CD4-positive, alpha-beta memory T cell (primary cell): Measurements from ENCODE around the gene SFXN3. TPM values are rescaled to one million over a fixed set of nuclear protein-coding genes. Genes with fewer than 3 reads are reported as not detected.

Experiments used
- CTCF ChIA-PET: fragments of 350-600 bp; sonication (Branson Sonifier 250); formaldehyde crosslinking; loops from one replicate; lab custom pipeline; 2021; ENCODE audit warnings: inconsistent platforms; ENCODE audit not compliant: partially characterized antibody; lab: Charles Lee
- POLR2A ChIA-PET: fragments of 350-600 bp; sonication (Branson Sonifier 250); formaldehyde crosslinking; loops from one replicate; lab custom pipeline; 2021; ENCODE audit not compliant: partially characterized antibody; lab: Charles Lee
- DNase-seq, 5 donors: peaks; one replicate each; pipeline versions ENCODE4 v3.0.0 to v3.0.0-alpha.2; 2020 to 2022; ENCODE audit warnings: mixed read lengths in 1 of 5
- H3K27ac ChIP-seq: one replicate; pipeline ENCODE4 v1.7.0; 2013; ENCODE audit warnings: low read depth, low read length
- H3K27me3 ChIP-seq: 2 replicates; pipeline ENCODE4 v1.7.0; 2013; ENCODE audit warnings: mild to moderate bottlenecking, low read length, moderate library complexity; ENCODE audit not compliant: insufficient read depth
- H3K36me3 ChIP-seq: 2 replicates; pipeline ENCODE4 v1.7.0; 2013; ENCODE audit warnings: mild to moderate bottlenecking, low read length, moderate library complexity; ENCODE audit not compliant: insufficient read depth
- H3K4me1 ChIP-seq: 2 replicates; pipeline ENCODE4 v1.7.0; 2013; ENCODE audit warnings: mild to moderate bottlenecking, low read length, moderate library complexity; ENCODE audit not compliant: insufficient read depth
- H3K4me3 ChIP-seq, 2 donors: one replicate each; pipeline ENCODE4 v1.7.0; 2013; ENCODE audit warnings: low read length in 2 of 2, mild to moderate bottlenecking in 1 of 2
- H3K9me3 ChIP-seq, 2 donors: one replicate each; pipeline ENCODE4 v1.7.0; 2013; ENCODE audit warnings: low read length in 2 of 2, control low read depth in 1 of 2; ENCODE audit not compliant: control insufficient read depth in 1 of 2
- H3K27ac Mint-ChIP-seq, 7 donors: one replicate each; pipeline ENCODE4 v1.8.0; 2020 to 2021; ENCODE audit warnings: mixed read lengths in 7 of 7, mild to moderate bottlenecking in 6 of 7, inconsistent platforms in 3 of 7, moderate library complexity in 3 of 7
- H3K27me3 Mint-ChIP-seq, 2 donors: one replicate each; pipeline ENCODE4 v1.8.0; 2020 to 2021; ENCODE audit warnings: mixed read lengths in 2 of 2
- H3K36me3 Mint-ChIP-seq, 2 donors: one replicate each; pipeline ENCODE4 v1.8.0; 2020 to 2021; ENCODE audit warnings: mixed read lengths in 2 of 2, inconsistent platforms in 1 of 2, mild to moderate bottlenecking in 1 of 2
- H3K4me1 Mint-ChIP-seq, 4 donors: one replicate each; pipeline ENCODE4 v1.8.0; 2020 to 2021; ENCODE audit warnings: mixed read lengths in 4 of 4, mild to moderate bottlenecking in 1 of 4
- H3K4me3 Mint-ChIP-seq, 8 donors: one replicate each; pipeline ENCODE4 v1.8.0; 2020 to 2021; ENCODE audit warnings: mixed read lengths in 8 of 8, mild to moderate bottlenecking in 7 of 8, moderate library complexity in 6 of 8, inconsistent platforms in 3 of 8
- H3K9me3 Mint-ChIP-seq, 8 donors: one replicate each; pipeline ENCODE4 v1.8.0; 2020 to 2021; ENCODE audit warnings: mixed read lengths in 8 of 8, mild to moderate bottlenecking in 5 of 8, inconsistent platforms in 3 of 8, moderate library complexity in 1 of 8
- intact Hi-C: fragments of 100-400 bp; cut with micrococcal nuclease; formaldehyde crosslinking; loops from one replicate; pipeline ENCODE4 v1.15.1; 2023
- polyA plus RNA-seq, 2 donors: library from polyadenylated mRNA; unstranded; fragments of 300-500 nt; fragmentation: Illumina TruSeq; gene quantifications; one replicate each; pipeline ENCODE4 v1.2.3, GENCODE V29; 2021
- total RNA-seq, 2 experiments: library from RNA; stranded (reverse); gene quantifications; one replicate each; pipeline ENCODE4 v1.2.3, GENCODE V29; 2021

SFXN3 gene
- total and polyA plus RNA-seq, 4 experiments from 2014 or later: 10.8 to 123 (median 69.5) TPM

- no peaks in the 10 kb centered on the region for H3K36me3 Mint-ChIP-seq
- H3K36me3 ChIP-seq: no peaks in the 10 kb centered on the region
- DNase-seq: no peak
- no peak overlapping the region for H3K27ac ChIP-seq
- POLR2A ChIA-PET: no interaction called here
- H3K4me3 ChIP-seq: no peak overlapping the region
- H3K9me3 ChIP-seq: no peaks in the 10 kb centered on the region
- no peaks in the 10 kb centered on the region for H3K4me1 ChIP-seq
- no peak overlapping the region for H3K27ac Mint-ChIP-seq
- H3K9me3 Mint-ChIP-seq: no peaks in the 10 kb centered on the region
- no peak overlapping the region for H3K4me3 Mint-ChIP-seq
- intact Hi-C loops: no loop called here
- no peaks in the 10 kb centered on the region for H3K4me1 Mint-ChIP-seq
- peaks cover 28% of the 10 kb centered on the region for H3K27me3 ChIP-seq
- CTCF ChIA-PET: interaction anchor here (0.8 to 2.6 kb wide), 5 partner anchors 10 to 76 kb away, joined by 3 to 15 read pairs (median 4); no protein-coding TSS in a partner anchor
- peaks cover 35 to 52% of the 10 kb centered on the region in 2 donors for H3K27me3 Mint-ChIP-seq
Measured at GRCh38 chr10:101085846-101086245, 54.8 kb downstream of the SFXN3 start.

- no peaks in the 10 kb centered on the region for H3K4me1 ChIP-seq
- H3K4me1 Mint-ChIP-seq: no peaks in the 10 kb centered on the region
- H3K36me3 ChIP-seq: no peaks in the 10 kb centered on the region
- no peak overlapping the region for H3K4me3 Mint-ChIP-seq
- H3K9me3 Mint-ChIP-seq: no peaks in the 10 kb centered on the region
- H3K9me3 ChIP-seq: no peaks in the 10 kb centered on the region
- H3K27ac ChIP-seq: no peak overlapping the region
- ChIA-PET POLR2A (no interaction called here), CTCF (interaction anchor here (1.2 to 1.6 kb wide), 3 partner anchors 8 to 10 kb away, joined by 3 to 5 read pairs (median 3); no protein-coding TSS in a partner anchor)
- intact Hi-C loops: no loop called here
- no peak for DNase-seq
- peak overlapping the region in 1 of 7 donors; percentile 61 for H3K27ac Mint-ChIP-seq
- no peak overlapping the region for H3K4me3 ChIP-seq
- peaks cover 38 to 50% of the 10 kb centered on the region in 2 donors for H3K27me3 Mint-ChIP-seq
- H3K27me3 ChIP-seq: peaks cover 28% of the 10 kb centered on the region
- no peaks in the 10 kb centered on the region for H3K36me3 Mint-ChIP-seq
Measured at GRCh38 chr10:101087376-101087775, 56.3 kb downstream of the SFXN3 start.

GRCh38 chr10:101087965-101088364 lies 56.9 kb downstream of the SFXN3 start:
- H3K27ac Mint-ChIP-seq: no peak overlapping the region
- no peaks in the 10 kb centered on the region for H3K9me3 Mint-ChIP-seq
- Histone ChIP-seq H3K36me3 (no peaks in the 10 kb centered on the region), H3K9me3 (no peaks in the 10 kb centered on the region), H3K4me1 (no peaks in the 10 kb centered on the region), H3K27ac (no peak overlapping the region), H3K27me3 (peaks cover 25% of the 10 kb centered on the region), H3K4me3 (no peak overlapping the region)
- ChIA-PET CTCF (interaction anchor here (1.2 kb wide), 1 partner anchor 8 kb away, joined by 3 read pairs; no protein-coding TSS in a partner anchor), POLR2A (no interaction called here)
- H3K27me3 Mint-ChIP-seq: peaks cover 37 to 51% of the 10 kb centered on the region in 2 donors
- H3K4me1 Mint-ChIP-seq: no peaks in the 10 kb centered on the region
- no peaks in the 10 kb centered on the region for H3K36me3 Mint-ChIP-seq
- H3K4me3 Mint-ChIP-seq: no peak overlapping the region
- intact Hi-C loops: no loop called here
- DNase-seq: no peak

- ChIA-PET POLR2A (no interaction called here), CTCF (no interaction called here)
- H3K4me3 Mint-ChIP-seq: no peak overlapping the region
- Histone ChIP-seq H3K36me3 (no peaks in the 10 kb centered on the region), H3K27me3 (peaks cover 17% of the 10 kb centered on the region), H3K4me1 (no peaks in the 10 kb centered on the region), H3K9me3 (no peaks in the 10 kb centered on the region), H3K27ac (no peak overlapping the region), H3K4me3 (no peak overlapping the region)
- intact Hi-C loops: no loop called here
- H3K9me3 Mint-ChIP-seq: no peaks in the 10 kb centered on the region
- H3K27ac Mint-ChIP-seq: no peak overlapping the region
- H3K4me1 Mint-ChIP-seq: no peaks in the 10 kb centered on the region
- peaks cover 30 to 49% of the 10 kb centered on the region in 2 donors for H3K27me3 Mint-ChIP-seq
- DNase-seq: no peak
- no peaks in the 10 kb centered on the region for H3K36me3 Mint-ChIP-seq
Measured at GRCh38 chr10:101089520-101090299, 58.7 kb downstream of the SFXN3 start.

- H3K4me3 Mint-ChIP-seq: no peak overlapping the region
- Histone ChIP-seq H3K27ac (no peak overlapping the region), H3K4me3 (no peak overlapping the region), H3K36me3 (no peaks in the 10 kb centered on the region), H3K9me3 (no peaks in the 10 kb centered on the region), H3K4me1 (no peaks in the 10 kb centered on the region), H3K27me3 (peaks cover 14% of the 10 kb centered on the region)
- no peak for DNase-seq
- POLR2A ChIA-PET: no interaction called here
- peaks cover 29 to 53% of the 10 kb centered on the region in 2 donors for H3K27me3 Mint-ChIP-seq
- no peak overlapping the region for H3K27ac Mint-ChIP-seq
- H3K4me1 Mint-ChIP-seq: no peaks in the 10 kb centered on the region
- intact Hi-C loops: no loop called here
- no peaks in the 10 kb centered on the region for H3K36me3 Mint-ChIP-seq
- CTCF ChIA-PET: interaction anchor here (15.5 kb wide), 1 partner anchor 50 kb away, joined by 463 read pairs; no protein-coding TSS in a partner anchor
- no peaks in the 10 kb centered on the region for H3K9me3 Mint-ChIP-seq
Measured at GRCh38 chr10:101090597-101090996, 59.6 kb downstream of the SFXN3 start.

Other genes starting within 250 kb of the SFXN3 start
- 10 to 100 TPM; 46.3 to 49.3 TPM for gene SLF2, start 118.3 kb upstream of the SFXN3 start, total RNA-seq
- 10 to 100 TPM in 1 of 2 donors, 1 to 10 TPM in 1; 5.9 to 18.3 TPM for gene SLF2, start 118.3 kb upstream of the SFXN3 start, polyA plus RNA-seq
- gene SEMA4G, start 61.7 kb upstream of the SFXN3 start, total RNA-seq: 1 to 10 TPM; 1.1 to 1.4 TPM
- under 1 TPM in 1 of 2 donors, not detected in 1; 0.26 TPM for gene SEMA4G, start 61.7 kb upstream of the SFXN3 start, polyA plus RNA-seq
- gene MRPL43, start 43.7 kb upstream of the SFXN3 start, total RNA-seq: 10 to 100 TPM; 65.8 to 71.6 TPM
- 100 to 1,000 TPM; 110 to 114 TPM for gene MRPL43, start 43.7 kb upstream of the SFXN3 start, polyA plus RNA-seq
- gene TWNK, start 43.7 kb upstream of the SFXN3 start, total RNA-seq: 10 to 100 TPM; 11.5 to 14.3 TPM
- gene TWNK, start 43.7 kb upstream of the SFXN3 start, polyA plus RNA-seq: 10 to 100 TPM in 1 of 2 donors, 1 to 10 TPM in 1; 5.0 to 10.3 TPM
- gene LZTS2, start 31.4 kb upstream of the SFXN3 start, total RNA-seq: 10 to 100 TPM; 33.4 to 33.9 TPM
- gene LZTS2, start 31.4 kb upstream of the SFXN3 start, polyA plus RNA-seq: 10 to 100 TPM in 1 of 2 donors, 1 to 10 TPM in 1; 8.4 to 19.9 TPM
- gene PDZD7, start 105 bp upstream of the SFXN3 start, total RNA-seq: 1 to 10 TPM; 1.1 to 1.8 TPM
- gene PDZD7, start 105 bp upstream of the SFXN3 start, polyA plus RNA-seq: under 1 TPM; 0.20 to 0.29 TPM
- not detected for gene KAZALD1, start 30.8 kb downstream of the SFXN3 start, total RNA-seq
- not detected for gene KAZALD1, start 30.8 kb downstream of the SFXN3 start, polyA plus RNA-seq
- not detected for gene TLX1, start 100.1 kb downstream of the SFXN3 start, total RNA-seq
- gene TLX1, start 100.1 kb downstream of the SFXN3 start, polyA plus RNA-seq: not detected
- not detected for gene LBX1, start 198.2 kb downstream of the SFXN3 start, total RNA-seq
- gene LBX1, start 198.2 kb downstream of the SFXN3 start, polyA plus RNA-seq: not detected